GM10266 (cell line): ENCODE results near the gene KRTAP9-2.
"Not testable (repeated sequence)": the region's sequence is repeated elsewhere in the genome, so short reads cannot be mapped to it uniquely, and the experiment has no call there.

ENCODE experiments used
- DNase-seq: peaks from one replicate; pipeline ENCODE4 v3.0.0; 2012; ENCODE audit errors: extremely low spot score
- TF ChIP-seq, protein P1 (sequence below): IDR thresholded peaks from 2 replicates; pipeline ENCODE4 v1.5.1; 2012; ENCODE audit warnings: mild to moderate bottlenecking, low read depth; ENCODE audit not compliant: control insufficient read depth, insufficient read depth; ENCODE audit errors: missing control alignments

The KRTAP9-2 gene

GRCh38 chr17:41215681-41216080 is 10.8 kb upstream of the KRTAP9-2 start:
- TF ChIP-seq, protein P1, sequence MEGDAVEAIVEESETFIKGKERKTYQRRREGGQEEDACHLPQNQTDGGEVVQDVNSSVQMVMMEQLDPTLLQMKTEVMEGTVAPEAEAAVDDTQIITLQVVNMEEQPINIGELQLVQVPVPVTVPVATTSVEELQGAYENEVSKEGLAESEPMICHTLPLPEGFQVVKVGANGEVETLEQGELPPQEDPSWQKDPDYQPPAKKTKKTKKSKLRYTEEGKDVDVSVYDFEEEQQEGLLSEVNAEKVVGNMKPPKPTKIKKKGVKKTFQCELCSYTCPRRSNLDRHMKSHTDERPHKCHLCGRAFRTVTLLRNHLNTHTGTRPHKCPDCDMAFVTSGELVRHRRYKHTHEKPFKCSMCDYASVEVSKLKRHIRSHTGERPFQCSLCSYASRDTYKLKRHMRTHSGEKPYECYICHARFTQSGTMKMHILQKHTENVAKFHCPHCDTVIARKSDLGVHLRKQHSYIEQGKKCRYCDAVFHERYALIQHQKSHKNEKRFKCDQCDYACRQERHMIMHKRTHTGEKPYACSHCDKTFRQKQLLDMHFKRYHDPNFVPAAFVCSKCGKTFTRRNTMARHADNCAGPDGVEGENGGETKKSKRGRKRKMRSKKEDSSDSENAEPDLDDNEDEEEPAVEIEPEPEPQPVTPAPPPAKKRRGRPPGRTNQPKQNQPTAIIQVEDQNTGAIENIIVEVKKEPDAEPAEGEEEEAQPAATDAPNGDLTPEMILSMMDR = no peak
- DNase-seq = no peak

DNA sequence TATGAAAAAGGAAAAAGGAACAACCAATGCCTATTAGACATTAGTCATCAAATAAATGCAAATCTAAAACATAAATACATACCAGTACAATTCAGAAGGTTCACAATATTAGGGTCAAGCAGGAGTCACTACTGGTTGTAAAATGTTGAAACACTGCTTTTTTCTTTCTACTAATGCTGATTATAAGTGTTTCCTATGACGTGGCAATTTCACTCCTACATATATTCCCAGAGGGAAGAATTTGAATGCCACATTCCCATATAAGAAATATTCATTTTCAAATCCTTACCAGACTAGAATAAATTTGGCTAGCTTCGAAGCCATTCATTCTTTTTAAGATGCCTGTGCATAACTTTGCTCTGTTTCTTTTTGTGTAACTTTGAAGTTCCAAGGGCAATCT is 2.6 kb upstream of the KRTAP9-2 start:
- DNase-seq = no peak
- TF ChIP-seq, protein P1 = no peak

GRCh38 chr17:41226051-41226450 is 397 bp upstream of the KRTAP9-2 start:
- TF ChIP-seq, protein P1 = no peak
- no peak for DNase-seq

DNA sequence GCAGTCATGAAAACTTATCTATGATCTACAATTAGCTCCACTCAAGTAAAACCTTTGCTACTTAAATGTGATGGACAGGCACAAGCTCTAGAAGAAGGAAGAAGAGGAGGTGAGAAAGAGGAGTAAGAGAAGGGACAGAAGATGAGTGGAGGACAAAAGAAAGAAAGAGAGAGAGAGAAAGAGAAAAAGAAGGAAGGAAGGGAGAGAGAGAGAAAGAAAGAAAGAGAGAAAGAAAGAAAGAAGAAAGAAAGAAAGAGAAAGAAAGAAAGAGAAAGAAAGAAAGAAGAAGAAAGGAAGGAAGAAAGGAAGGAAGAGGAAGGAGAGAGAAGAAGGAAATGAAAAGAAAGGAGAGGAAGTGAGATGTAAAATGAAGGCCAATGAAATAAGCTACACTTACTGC is 3.6 kb downstream of the KRTAP9-2 start:
- TF ChIP-seq, protein P1 = no peak
- DNase-seq = no peak

- TF ChIP-seq, protein P1 = no peak
Measured at GRCh38 chr17:41231731-41232130, 5.3 kb downstream of the KRTAP9-2 start.

GRCh38 chr17:41232399-41233105 is 6.1 kb downstream of the KRTAP9-2 start, which contains the start of gene KRTAP9-3:
TSS of gene KRTAP9-3 (plus strand) at chr17:41232449. CDS start at chr17:41232502, 53 bp downstream.
- DNase-seq = not testable (repeated sequence)

More at GRCh38 chr17:41231731-41232130, 5.3 kb downstream of the KRTAP9-2 start:
- no peak for DNase-seq

DNA sequence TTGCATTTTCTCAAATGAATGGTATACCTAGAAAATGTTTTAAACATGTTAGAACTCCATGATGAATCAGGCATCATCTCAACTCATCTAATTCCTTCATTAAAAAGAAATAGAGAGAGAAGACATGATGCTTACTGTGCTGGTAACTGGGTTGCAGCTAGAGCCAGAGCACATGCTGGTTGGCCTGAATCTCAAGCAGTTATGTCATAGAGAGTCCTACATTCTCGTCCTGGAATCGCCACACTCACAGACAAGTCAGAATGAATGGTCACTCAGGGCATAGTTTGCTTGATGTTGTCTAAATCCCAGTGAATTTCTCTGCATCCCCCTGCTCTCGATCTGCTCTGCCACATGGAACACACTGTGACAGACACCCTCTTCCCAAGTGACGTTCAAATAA is 10.7 kb downstream of the KRTAP9-2 start:
- not testable (repeated sequence) for DNase-seq

DNA sequence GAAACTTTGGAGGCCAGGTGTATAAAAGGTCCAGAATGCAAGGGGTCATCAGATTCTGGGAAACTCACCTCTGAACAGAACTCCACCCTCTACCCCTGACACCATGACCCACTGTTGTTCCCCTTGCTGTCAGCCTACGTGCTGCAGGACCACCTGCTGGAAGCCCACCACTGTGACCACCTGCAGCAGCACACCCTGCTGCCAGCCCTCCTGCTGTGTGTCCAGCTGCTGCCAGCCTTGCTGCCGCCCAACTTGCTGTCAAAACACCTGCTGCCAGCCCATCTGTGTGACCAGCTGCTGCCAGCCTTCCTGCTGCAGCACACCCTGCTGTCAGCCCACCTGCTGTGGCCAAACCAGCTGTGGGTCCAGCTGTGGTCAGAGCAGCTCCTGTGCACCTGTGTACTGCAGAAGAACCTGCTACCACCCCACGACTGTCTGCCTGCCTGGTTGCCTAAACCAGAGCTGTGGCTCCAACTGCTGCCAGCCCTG is 11.5 kb downstream of the KRTAP9-2 start, which contains the start of gene KRTAP9-8:
KRTAP9-8 (plus strand) TSS at position 51 of the 489 bp plus-strand sequence; CDS start at position 104, 53 bp downstream.
- not testable (repeated sequence) for DNase-seq

DNA sequence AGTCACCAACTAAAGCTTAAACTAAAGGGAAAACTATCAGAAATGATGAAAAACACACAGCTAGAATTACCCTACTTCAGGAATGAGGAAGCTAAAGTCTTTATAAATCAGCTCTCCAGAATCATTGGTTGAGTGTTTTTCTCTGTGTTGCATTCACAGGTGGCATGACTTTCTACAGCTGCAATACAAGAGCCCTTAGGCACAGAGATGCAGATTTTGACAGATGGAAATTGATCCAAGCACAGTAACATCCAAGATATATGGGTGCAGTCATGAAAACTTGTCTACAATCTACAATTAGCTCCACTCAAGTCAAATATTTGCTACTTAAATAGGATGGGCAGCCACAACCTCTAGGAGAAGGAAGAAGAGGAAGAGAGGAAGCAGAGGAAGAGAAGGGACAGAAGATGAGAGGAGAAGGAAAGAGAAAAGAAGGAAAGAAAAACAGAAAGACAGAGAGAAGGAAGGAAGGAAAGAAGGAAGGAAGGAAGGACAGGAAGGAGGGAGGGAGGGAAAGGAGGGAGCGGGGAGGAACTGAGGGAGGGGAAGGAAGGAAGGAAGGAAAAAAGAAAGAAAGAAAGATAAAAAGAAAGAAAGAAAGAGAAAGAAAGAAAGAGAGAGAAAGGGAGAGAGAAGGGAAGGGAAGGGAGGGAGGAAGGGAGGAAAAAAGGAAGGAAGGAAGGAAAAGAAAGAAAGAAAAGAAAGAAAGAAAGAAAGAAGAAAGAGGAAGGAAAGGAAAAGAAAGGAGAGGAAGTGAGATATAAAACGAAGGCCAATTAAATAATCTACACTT is 20.7 kb downstream of the KRTAP9-2 start:
- DNase-seq = not testable (repeated sequence)

- not testable (repeated sequence) for DNase-seq
Measured at GRCh38 chr17:41249637-41250240, 23.3 kb downstream of the KRTAP9-2 start, which contains the start of gene KRTAP9-4. TSS of gene KRTAP9-4 (plus strand) at chr17:41249687. CDS start at chr17:41249721, 34 bp downstream.
